ENCODE results near the gene MVP.
A peak's percentile ranks its signal among the peaks of the same experiment; 100 is the strongest.
"Not testable (repeated sequence)": the region's sequence is repeated elsewhere in the genome, so short reads cannot be mapped to it uniquely, and the experiment has no call there.

Gene MVP

GRCh38 chr16:29844575-29845331 lies 24.5 kb downstream of the MVP start:
- no peak for DNase-seq

DNA sequence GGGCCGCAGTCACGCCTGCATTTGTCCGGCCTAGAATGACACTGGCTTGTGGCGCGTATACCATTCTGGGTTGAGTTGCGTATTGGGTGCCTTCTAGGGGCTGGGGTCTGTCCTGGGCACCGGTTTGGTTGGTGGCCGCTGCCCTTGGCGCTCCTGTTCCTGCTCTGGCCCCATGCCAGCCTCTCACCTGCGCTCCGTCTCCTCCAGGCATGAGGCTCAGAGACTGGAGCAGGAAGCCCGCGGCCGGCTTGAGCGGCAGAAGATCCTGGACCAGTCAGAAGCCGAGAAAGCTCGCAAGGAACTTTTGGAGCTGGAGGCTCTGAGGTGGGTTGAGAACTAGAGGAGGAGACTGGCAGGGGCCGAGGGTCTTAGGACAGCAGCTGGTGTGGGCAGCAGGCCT lies 25.4 kb downstream of the MVP start:
- no peak for DNase-seq

GRCh38 chr16:29848420-29849297 lies 28.4 kb downstream of the MVP start:
- DNase-seq, result peak; percentile 53 to 59

- DNase-seq, result no peak
Measured at GRCh38 chr16:29849505-29849904, 29.2 kb downstream of the MVP start.

DNA sequence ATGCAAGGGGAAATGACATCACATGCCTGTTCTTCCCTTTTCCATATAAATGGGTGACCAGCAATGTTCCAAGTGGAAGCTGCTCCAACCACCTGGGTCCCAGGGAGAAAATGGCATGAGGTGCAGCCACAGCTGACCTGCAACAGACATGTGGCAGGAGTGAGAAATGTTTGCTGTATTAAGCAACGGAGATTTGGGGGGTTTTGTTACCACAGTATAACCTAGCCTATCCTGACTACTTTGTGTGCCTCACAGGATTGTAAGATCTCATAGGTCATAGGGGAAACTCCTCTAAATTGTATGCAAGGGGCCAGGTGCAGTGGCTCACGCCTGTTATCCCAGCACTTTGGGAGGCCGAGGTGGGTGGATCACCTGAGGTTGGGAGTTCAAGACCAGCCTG lies 30.7 kb downstream of the MVP start:
- no peak for DNase-seq

DNA sequence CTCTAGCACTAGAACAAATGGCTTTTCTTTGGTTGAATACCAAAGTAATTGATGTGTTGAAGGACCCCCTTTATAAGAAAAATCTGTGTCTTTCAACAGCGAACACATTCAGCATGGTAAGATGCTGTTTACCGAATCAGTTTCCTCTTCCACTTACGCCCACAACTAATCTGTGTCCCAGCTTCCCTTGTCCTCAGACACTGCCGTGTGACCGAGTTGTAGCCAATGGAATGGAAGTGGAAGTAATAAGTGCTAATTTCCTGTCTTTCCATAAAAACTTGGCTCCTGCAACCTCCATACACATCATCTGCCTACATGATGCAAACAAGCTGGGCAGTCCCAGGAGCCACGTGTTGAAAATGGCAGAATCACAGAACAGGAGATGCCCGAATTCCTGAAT lies 32.4 kb downstream of the MVP start:
- DNase-seq, result no peak

DNA sequence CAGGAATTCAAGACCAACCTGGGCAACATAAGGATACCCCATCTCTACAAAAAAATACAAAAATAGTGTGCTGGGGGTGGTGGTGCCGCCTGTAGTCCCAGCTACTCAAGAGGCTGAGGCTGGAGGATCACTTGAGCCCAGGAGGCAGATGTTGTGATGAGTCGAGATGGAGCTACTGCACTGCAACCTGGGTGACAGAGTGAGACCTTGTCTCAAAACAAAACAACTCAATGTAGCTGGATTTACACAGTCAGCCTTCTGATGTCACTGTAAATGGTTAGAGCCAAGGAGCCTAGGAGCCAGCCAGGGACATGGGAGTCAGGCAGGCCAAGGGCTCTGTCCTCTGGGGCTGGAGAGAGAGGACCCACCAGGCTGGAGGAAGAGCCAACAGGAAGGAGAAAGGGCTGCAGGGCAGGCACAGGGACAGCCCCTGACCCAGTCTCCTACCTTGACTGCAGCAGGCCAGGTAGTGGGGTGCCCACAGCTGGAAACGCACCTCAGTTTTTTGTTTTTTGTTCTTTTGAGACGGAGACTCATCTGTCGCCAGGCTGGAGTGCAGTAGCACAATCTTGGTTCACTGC lies 34.3 kb downstream of the MVP start:
- DNase-seq, result no peak

GRCh38 chr16:29857133-29857760 lies 37.0 kb downstream of the MVP start:
- no peak for DNase-seq

- DNase-seq, result no peak
Measured at GRCh38 chr16:29858149-29858849, 38.0 kb downstream of the MVP start.

GRCh38 chr16:29858974-29859373 lies 38.7 kb downstream of the MVP start:
- DNase-seq, result no peak

- no peak for DNase-seq
Measured at GRCh38 chr16:29860218-29860617, 40.0 kb downstream of the MVP start.

DNA sequence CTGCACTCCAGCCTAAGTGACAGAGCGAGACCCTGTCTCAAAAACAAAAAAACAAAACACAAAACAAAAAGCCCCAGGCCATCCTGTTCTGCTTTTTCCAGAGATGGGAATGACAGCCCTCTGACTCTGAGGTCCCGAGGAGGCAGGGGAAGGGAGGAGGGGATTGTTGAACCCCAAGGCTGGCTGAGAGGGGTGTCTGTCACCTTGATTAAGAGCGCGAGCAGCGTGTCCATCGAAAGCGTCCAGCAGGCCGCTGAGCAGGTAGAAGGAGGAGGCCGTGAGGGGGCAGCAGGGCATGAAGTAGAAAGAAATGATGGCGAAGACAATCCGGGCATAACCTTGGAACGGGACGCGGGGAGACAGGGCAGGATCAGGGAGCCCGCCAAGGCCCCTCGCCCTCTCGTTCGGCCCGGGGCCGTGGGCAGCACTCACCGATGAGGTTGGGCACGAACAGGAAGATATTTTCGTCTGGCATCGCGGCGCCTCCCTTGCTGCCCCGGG lies 42.2 kb downstream of the MVP start:
- peak in 1 of 2 experiments; percentile 1 for DNase-seq

- DNase-seq, result peak; percentile 90 to 93
Measured at GRCh38 chr16:29862884-29863668, 42.8 kb downstream of the MVP start, which contains the start of gene CDIPT. Gene CDIPT (minus strand): TSS chr16:29863226. CDS start chr16:29862857, 369 bp downstream.

DNA sequence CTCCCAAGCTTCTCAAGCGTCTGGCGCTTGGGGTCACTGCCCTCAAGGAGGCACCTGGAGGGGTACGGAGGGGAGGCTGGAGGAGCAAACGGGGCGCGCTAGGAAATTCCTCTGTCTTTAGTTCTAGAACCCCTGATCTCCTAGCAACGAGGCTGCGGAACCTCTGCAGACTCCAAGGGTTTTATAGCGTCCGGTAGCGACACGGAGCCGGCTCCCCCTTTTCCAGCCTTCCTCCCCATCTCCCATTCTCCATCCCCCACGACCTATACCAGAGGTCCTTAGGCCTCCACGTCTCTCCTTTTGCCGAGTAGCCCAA lies 43.4 kb downstream of the MVP start:
- DNase-seq, result no peak

DNA sequence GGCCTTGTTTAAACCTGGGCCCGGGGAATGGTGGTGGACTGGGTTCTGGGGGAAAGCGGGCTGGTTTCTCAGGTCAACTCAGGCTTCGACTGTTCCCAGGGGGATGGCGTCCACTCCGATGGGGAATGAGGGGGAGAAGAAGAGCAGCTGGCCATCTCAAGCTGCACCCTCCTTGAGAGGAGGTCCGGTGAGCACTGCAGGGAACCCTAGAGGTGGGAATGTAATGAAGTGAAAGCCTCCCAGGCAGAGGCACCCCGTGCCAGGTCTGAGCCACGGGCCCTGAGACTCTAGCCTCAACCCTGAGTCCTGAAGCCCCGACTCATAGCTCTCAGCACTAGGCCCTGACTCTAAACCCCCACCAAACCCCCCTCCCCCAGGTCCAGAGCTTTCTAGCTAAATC lies 43.9 kb downstream of the MVP start:
- DNase-seq, result no peak

DNA sequence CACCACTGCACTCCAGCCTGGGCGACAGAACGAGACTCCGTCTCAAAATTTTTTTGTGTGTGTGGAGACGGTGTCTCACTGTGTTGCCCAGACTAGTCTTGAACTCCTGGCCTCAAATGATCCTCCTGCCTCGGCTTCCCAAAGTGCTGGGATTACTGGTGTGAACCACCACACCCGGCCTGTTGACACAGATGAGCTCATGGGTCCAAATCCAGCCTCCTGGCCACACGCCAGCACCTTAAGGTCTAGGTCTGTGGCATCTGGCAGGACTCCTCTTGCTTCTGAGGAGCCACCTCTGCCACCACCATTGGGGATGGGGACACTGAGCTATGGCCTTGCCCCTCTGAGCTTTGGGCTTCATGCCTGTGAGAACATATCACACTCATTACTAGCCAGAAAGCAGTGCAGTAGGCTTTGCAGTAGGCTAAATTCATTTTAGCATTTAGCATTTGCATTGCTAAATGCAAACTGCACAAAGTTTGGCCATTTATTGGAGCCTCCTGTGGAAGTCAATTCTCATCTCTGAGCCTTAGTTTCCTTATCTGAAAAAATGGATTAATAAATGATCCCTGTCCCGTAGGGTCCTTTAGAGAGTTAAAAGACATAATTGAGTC lies 48.2 kb downstream of the MVP start:
- DNase-seq, result no peak

DNA sequence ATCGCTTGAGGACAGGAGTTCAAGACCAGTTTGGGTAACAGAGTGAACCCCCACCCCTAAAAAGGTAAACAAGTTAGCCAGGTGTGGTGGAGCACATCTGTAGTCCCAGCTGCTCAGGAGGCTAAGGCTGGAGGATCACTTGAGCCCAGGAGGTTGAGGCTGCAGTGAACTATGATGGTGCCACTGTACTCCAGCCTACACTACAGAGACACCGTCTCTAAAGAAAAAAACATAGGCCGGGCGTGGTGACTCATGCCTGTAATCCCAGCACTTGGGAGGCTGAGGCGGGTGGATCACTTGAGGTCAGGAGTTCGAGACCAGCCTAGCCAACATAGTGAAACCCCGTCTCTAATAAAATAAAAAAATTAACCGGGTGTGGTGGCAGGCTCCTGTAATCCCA lies 48.8 kb downstream of the MVP start:
- not testable (repeated sequence) for DNase-seq

GRCh38 chr16:29871822-29872546 lies 51.7 kb downstream of the MVP start:
- no peak for DNase-seq

GRCh38 chr16:29873319-29873718 lies 53.1 kb downstream of the MVP start:
- no peak for DNase-seq

DNA sequence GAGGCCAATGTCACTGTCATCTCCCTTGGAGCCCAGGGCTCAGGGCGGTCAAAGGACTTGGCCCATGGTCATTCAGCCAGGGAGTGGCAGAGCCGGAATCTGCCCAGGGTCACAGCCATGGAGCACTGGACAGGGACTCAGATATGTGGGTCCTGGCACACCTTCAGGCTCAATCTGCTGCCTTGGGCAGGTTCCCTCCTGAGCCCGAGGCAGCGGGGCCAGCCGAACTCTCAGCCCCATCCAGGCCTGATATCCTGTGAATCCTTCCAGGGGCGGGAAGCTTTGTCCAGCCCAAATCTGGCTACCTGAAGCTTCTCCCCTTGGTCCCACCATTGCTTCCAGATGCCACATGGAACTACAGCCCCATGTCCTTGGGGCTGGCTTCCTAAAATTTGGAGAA lies 54.9 kb downstream of the MVP start:
- no peak for DNase-seq

DNA sequence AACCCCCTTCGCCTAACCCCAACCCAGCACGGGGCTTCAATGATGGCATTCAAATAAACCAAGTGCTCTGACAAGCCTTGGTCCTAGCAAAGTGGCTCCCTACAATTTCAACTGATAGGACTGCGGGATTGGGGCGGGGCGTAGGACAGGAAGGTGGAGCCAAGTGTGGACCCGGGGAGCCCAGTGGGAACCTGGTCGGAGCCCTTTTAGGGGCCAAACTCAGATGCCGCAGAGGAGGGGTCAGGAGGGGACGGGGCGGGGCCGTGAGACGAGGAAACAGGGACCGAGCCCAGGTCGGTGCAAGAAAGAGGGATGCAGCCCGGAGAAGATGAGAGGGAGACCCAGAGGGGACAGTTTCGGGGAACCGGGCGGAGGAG lies 55.9 kb downstream of the MVP start:
- DNase-seq, result no peak

Measured in AML-193 (cell line).